Measurements from ENCODE around the gene ISCA2. TPM values are rescaled to one million over a fixed set of nuclear protein-coding genes. Genes with fewer than 3 reads are reported as not detected.

The ISCA2 gene
- total RNA-seq, 2 experiments from 2014 or later: 20.9 to 25.6 TPM

DNA sequence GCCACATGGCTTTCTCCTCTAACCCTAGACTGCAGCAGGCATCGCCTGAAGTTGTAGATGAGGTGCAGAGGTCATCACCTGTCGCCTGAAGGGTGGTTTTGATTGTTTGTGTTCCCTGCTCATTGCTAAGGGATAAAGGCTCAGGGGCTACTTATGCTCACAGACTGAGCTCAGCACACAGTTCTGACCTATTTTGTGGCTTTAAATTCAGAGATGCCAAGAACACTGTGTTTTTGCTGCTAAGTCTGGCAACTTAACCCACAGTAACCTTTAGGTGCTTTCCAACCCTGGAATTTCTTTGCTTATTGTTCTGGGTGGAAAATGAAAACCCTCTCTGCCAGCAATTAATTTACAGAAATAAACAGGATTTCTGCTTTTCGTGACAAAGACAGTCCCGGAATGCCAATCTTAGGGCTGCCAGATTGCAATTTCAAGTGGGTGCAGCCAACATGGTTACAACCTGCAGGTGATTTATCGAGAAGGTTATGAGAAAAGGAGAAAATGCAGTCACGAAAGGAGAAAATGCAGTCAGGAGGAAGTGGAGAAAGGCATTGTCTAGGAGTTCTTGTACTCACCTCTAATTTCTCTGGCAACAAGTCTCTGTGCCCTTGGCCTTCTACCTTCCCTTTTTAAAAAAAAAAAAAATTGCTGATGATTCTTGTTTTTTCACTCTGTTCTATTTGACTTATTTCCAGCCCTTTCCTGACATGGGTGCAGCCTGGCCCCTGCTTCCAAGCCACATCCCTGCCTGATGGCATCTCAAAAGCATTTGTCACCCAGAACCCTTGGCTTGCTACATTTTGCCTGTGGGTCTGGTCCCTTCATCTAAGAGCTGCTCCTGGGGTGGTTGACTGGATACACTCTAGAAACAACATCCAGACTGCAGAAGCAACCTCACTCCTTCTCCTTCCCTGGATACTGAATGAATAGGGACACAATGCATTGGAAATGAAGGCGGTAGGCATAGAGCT, 23.7 kb upstream of the ISCA2 start:
- ATAC-seq (no peak), DNase-seq (no peak)
- Mint-ChIP-seq H3K27ac (no peak overlapping the region), H3K36me3 (peaks cover 1% of the 10 kb centered on the region), H3K4me3 (no peak overlapping the region), H3K9me3 (ENCODE audit: low read depth) (no peaks in the 10 kb centered on the region), H3K4me1 (no peaks in the 10 kb centered on the region), H3K27me3 (no peaks in the 10 kb centered on the region)
- CTCF ChIA-PET: no interaction called here

DNA sequence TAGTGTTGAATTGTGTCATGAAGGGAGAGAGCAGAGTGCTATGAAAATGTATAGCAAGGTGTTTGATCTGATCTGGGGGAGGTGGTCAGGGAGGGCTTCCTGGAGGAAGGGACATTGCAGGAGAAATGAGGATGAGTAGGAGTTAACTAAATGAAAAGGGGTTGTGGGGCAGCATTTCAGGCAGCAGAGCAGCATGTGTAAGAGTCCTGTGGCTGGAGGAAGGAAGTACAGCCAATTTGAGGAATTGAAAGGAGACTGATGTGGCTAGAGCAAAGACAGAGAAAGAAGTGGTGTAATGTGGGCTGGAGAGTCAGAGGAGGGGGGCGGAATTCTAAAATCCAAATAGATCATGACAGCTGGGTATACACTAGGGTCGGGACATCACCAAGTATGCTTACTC, 21.0 kb upstream of the ISCA2 start:
- ATAC-seq: no peak
- H3K4me3 Mint-ChIP-seq: no peak overlapping the region

DNA sequence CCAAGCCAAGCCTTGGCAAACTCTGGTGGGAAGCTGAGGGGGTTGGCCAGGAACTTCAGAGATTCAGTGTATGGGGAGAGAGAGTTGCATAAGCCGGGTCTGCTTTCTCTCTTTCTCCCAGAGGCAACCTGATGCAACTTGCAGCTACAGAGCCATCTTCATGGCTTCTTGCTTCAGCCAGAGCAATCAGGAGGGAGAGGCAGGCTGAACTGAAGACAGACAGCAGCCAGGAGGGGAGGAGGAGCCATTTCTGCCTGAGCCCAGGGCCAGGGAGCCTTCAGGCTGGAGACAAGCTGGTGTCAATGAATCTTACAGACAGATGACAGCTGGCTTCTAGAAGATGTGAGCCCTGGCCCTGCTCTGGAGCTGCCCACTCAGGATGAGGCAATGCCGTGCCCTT, 19.2 kb upstream of the ISCA2 start:
- CTCF ChIA-PET: no interaction called here
- DNase-seq: no peak
- Mint-ChIP-seq H3K27ac (no peak overlapping the region), H3K4me1 (no peaks in the 10 kb centered on the region), H3K4me3 (no peak overlapping the region), H3K27me3 (no peaks in the 10 kb centered on the region), H3K9me3 (ENCODE audit: low read depth) (no peaks in the 10 kb centered on the region), H3K36me3 (peaks cover 1% of the 10 kb centered on the region)
- no peak for ATAC-seq

More for the DNA sequence above, 21.0 kb upstream of the ISCA2 start:
- Mint-ChIP-seq H3K4me1 (no peaks in the 10 kb centered on the region), H3K27ac (no peak overlapping the region), H3K36me3 (peaks cover 1% of the 10 kb centered on the region), H3K9me3 (ENCODE audit: low read depth) (no peaks in the 10 kb centered on the region), H3K27me3 (no peaks in the 10 kb centered on the region)
- CTCF ChIA-PET: no interaction called here
- DNase-seq: no peak

DNA sequence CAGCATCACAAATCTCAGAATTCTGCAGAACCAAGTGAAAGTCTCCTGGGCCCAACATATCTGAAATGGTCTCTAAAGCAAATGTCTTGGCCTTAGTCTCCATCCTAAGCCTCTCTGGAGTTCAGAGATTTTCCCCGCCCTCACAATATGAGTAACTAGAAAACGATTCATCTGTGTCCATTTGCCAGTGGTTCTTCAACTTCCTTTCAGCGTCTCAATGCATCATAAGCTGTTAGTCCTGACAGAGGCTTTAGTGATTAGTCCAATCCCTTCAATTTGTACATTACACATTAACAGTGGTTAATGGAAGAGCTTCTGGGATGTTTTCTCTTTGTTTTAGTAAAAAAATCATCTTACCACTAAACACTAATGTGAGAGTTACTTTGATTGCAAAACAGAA, 17.9 kb upstream of the ISCA2 start:
- Mint-ChIP-seq H3K4me3 (no peak overlapping the region), H3K36me3 (peaks cover 1% of the 10 kb centered on the region), H3K9me3 (ENCODE audit: low read depth) (no peaks in the 10 kb centered on the region), H3K27ac (no peak overlapping the region), H3K27me3 (no peaks in the 10 kb centered on the region), H3K4me1 (no peaks in the 10 kb centered on the region)
- ATAC-seq (no peak), DNase-seq (no peak)
- CTCF ChIA-PET: interaction anchor here (1.0 to 1.4 kb wide), 2 partner anchors 14 to 75 kb away, joined by 3 read pairs; no protein-coding TSS in a partner anchor

DNA sequence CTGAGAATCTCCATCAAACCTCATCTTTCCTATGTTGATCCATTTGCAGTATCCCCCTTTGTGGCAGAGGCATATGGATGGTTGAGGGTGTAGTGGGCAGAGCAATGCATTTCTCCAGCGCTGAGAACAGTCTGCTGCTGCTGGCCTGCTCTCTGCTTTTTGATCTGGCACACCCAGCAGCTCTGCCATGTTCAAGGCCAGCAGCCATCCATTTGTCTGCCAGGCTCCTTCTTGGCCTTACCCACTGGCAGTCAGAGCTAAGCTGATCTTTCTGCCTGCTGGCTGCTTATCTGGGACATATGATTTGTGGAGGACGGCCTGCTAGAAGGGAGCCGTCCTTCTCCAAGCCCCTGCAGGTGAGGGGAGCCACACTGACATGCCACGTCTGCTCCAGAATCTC, 17.5 kb upstream of the ISCA2 start:
- DNase-seq (no peak), ATAC-seq (no peak)
- CTCF ChIA-PET: interaction anchor here (1.0 to 1.4 kb wide), 2 partner anchors 14 to 75 kb away, joined by 3 read pairs; no protein-coding TSS in a partner anchor
- Mint-ChIP-seq H3K4me3 (no peak overlapping the region), H3K27me3 (no peaks in the 10 kb centered on the region), H3K27ac (no peak overlapping the region), H3K36me3 (peaks cover 1% of the 10 kb centered on the region), H3K9me3 (ENCODE audit: low read depth) (no peaks in the 10 kb centered on the region), H3K4me1 (no peaks in the 10 kb centered on the region)

DNA sequence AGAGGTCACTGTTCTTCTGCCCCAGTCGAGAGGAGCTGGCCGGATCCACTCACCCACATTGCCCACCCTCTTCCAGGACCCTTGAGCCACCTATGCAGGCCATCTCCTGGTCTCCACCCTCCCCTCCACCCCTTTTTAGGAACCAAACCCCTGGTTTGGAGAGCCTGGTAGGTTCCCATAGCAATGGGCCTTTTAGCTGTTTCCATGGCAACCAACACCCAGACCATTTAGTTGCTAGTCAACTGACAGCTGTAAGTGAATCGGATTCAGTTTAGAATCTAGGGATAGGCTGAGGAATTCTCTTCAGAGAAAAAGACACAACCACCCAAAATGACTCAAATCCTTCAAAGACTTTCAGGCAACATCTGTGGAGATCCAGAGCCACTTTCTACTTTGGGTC, 17.0 kb upstream of the ISCA2 start:
- H3K27ac Mint-ChIP-seq: no peak overlapping the region
- H3K4me3 Mint-ChIP-seq: no peak overlapping the region
- DNase-seq (no peak), ATAC-seq (no peak)
- H3K27me3 Mint-ChIP-seq: no peaks in the 10 kb centered on the region
- CTCF ChIA-PET: interaction anchor here (1.4 kb wide), 1 partner anchor 76 kb away, joined by 3 read pairs; no protein-coding TSS in a partner anchor
- H3K36me3 Mint-ChIP-seq: peaks cover 1% of the 10 kb centered on the region
- H3K4me1 Mint-ChIP-seq: no peaks in the 10 kb centered on the region
- H3K9me3 Mint-ChIP-seq (ENCODE audit: low read depth): no peaks in the 10 kb centered on the region

DNA sequence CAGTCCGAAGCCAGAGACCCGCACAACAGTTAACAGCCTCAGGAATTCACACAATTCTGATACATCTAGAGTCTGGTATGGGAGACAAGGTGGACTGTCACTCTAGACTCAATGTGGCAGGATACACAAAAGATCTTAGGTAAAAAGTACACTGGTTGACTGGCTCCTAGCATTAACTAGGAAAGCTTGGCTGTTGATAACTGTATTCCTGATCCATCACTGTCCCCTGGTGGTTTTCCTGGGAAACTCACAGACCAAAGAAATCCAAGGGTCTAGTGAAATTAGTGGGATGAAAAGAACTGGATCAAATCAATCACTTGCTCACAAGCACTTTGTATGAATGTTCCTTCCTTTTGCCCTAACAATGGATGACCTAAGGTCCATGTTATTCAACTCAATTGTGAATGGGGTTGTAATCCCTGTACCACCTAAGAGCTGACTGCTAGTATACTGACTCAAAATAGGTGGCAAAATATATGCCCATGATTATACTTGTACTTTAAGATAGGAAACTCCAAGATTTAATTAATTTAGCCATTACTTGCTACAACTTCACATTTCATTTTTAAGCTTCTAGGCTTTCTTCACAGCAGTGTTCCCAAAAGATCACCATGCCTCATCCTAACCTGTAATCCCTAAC, 14.4 kb upstream of the ISCA2 start:
- DNase-seq (no peak), ATAC-seq (no peak)
- H3K9me3 Mint-ChIP-seq (ENCODE audit: low read depth): no peaks in the 10 kb centered on the region
- H3K27ac Mint-ChIP-seq: no peak overlapping the region
- H3K4me1 Mint-ChIP-seq: no peaks in the 10 kb centered on the region
- no peak overlapping the region for H3K4me3 Mint-ChIP-seq
- CTCF ChIA-PET: interaction anchor here (0.9 to 1.3 kb wide), 3 partner anchors 14 to 121 kb away, joined by 3 to 4 read pairs (median 3); partner anchors contain the start of genes ISCA2 and NPC2
- H3K36me3 Mint-ChIP-seq: no peaks in the 10 kb centered on the region
- H3K27me3 Mint-ChIP-seq: no peaks in the 10 kb centered on the region

DNA sequence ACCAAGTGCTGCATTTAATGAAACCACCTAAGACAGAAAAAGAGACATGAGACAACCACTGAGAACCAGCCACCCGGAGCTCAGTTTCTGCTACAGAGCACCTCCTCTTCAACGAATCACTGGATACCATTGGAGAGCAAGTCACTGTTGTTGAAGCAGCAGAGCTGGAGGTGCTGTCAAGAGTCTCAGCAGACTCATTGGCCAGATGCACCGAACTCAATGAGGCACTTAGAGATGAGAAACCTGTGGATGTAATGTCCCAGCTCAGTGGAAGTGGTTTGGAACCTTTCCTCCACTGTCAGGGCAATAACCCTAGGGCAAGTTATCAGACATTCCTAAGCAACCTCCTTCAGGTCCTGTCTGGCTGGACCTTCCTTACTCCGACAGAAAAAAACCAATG, 13.5 kb upstream of the ISCA2 start:
- CTCF ChIA-PET: no interaction called here
- no peak for ATAC-seq
- Mint-ChIP-seq H3K4me3 (no peak overlapping the region), H3K27ac (no peak overlapping the region), H3K27me3 (no peaks in the 10 kb centered on the region), H3K4me1 (no peaks in the 10 kb centered on the region), H3K9me3 (ENCODE audit: low read depth) (no peaks in the 10 kb centered on the region), H3K36me3 (peaks cover 2% of the 10 kb centered on the region)
- no peak for DNase-seq

DNA sequence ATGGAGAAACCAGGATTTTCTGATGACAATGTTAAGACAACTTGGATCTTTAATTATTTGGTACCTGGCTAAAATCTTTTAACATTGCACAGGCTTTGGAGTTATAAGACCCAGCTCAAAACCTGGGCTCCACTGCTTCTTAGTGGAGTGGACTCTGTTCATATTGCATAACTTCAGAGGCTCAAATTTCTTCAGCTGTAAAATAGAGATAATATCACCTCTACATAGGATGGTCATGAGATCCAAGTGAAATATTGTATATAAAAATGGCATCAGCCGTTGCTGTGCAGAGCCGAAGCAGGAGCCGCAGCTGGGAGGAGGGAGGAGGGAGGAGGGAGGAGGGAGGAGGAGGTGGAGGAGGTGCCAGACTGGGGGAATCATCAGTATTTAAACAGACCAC, 11.0 kb upstream of the ISCA2 start:
- CTCF ChIA-PET: no interaction called here
- Mint-ChIP-seq H3K36me3 (peaks cover 2% of the 10 kb centered on the region), H3K4me3 (no peak overlapping the region), H3K9me3 (ENCODE audit: low read depth) (no peaks in the 10 kb centered on the region), H3K27me3 (no peaks in the 10 kb centered on the region), H3K4me1 (no peaks in the 10 kb centered on the region), H3K27ac (no peak overlapping the region)
- no peak for DNase-seq
- ATAC-seq: no peak

DNA sequence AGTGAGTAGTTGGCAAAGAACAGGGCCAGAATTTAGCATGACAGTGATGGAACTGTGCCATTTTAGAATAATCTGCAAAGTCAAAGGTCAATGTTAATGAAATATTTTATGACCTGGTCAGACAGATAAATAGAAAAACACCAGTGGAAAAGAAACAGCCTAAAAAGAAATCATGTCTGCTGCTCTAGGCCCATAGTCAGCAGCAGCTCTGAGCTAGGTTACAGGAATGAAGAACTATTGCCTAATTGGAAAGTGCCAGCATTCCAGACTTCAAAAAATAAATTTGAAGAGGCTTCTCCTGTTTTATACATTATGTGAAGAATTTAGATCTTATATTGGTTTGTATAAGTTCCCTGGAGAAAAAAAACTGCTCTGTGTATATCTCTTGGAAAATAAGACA, 10.2 kb upstream of the ISCA2 start:
- CTCF ChIA-PET: no interaction called here
- Mint-ChIP-seq H3K9me3 (ENCODE audit: low read depth) (no peaks in the 10 kb centered on the region), H3K36me3 (peaks cover 2% of the 10 kb centered on the region), H3K4me1 (no peaks in the 10 kb centered on the region), H3K4me3 (no peak overlapping the region), H3K27ac (no peak overlapping the region), H3K27me3 (no peaks in the 10 kb centered on the region)
- no peak for ATAC-seq
- DNase-seq: no peak

DNA sequence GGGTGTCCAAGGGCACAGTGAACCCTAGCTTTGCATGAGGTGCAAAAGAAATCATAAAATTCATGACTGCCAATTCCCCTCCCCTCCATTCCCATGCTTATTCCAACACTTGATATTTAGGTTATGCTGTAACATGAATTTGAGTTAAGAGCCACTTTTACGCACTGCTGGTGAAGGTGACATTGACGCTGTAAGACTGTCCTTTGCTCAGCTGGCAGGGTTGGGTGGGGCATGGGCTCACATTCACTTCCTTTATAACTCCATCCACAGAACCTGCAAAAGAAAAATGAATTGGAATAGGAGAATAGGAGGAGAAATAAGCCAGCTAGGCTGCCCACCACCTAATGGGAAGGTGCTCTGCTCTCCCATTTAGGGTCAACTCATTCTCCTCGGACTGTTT, 7.4 kb upstream of the ISCA2 start:
- no peak for ATAC-seq
- CTCF ChIA-PET: no interaction called here
- no peak overlapping the region for H3K4me3 Mint-ChIP-seq
- H3K27me3 Mint-ChIP-seq: no peaks in the 10 kb centered on the region
- no peak overlapping the region for H3K27ac Mint-ChIP-seq
- H3K9me3 Mint-ChIP-seq (ENCODE audit: low read depth): no peaks in the 10 kb centered on the region
- no peak for DNase-seq
- peaks cover 2% of the 10 kb centered on the region for H3K36me3 Mint-ChIP-seq
- H3K4me1 Mint-ChIP-seq: peaks cover 7% of the 10 kb centered on the region

DNA sequence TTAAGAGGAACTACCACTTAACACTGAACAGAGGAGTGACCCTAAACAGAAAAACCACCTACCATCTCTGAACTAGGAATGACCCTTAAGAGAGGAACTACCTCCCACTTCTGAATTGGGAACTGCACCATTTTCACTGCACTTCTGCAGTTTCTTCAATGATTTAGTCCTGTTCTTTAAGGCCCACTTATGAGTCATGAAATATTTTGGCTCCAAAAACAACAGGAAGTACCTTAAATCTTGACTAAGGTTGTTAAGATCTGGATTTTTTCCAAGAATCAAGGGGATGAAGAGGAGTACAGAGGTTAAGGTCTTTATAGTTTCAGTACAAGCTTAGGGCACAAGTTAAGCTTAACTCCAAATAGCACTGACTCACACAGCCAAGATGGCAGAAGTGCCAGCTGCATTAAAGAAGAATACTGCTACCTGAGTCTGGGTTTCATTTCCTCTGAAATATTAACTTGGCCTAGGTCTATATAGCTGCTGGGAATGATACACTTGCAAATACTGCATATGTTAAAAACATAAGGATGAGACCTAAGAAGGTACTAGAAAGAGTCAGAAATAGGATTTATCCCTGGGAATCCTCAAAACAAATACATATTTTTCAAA, 4.7 kb upstream of the ISCA2 start:
- no peak overlapping the region for H3K27ac Mint-ChIP-seq
- peaks cover 2% of the 10 kb centered on the region for H3K36me3 Mint-ChIP-seq
- H3K27me3 Mint-ChIP-seq: no peaks in the 10 kb centered on the region
- ATAC-seq (no peak), DNase-seq (no peak)
- no peak overlapping the region for H3K4me3 Mint-ChIP-seq
- H3K4me1 Mint-ChIP-seq: peaks cover 7% of the 10 kb centered on the region
- H3K9me3 Mint-ChIP-seq (ENCODE audit: low read depth): no peaks in the 10 kb centered on the region
- CTCF ChIA-PET: no interaction called here

DNA sequence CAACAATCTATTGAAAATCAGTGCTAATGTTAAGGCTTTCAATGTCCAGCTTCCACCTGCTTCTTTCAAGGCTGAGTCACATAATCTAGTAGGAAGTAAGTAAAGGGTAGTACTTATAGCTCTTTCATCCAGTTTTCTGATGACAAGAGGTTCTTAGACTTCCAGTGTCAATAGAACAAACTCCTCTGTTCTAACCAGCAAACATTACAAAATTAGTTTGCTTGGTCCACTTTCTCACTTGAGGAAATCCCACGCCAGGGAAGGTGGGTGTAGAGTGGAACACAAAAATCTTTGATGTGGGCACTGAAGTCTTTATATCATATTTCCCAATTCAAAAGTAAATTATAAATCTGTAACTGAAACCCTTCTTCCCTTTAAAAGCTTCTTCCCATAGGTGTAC, 3.1 kb upstream of the ISCA2 start:
- Mint-ChIP-seq H3K4me1 (peaks cover 21% of the 10 kb centered on the region), H3K27ac (no peak overlapping the region), H3K4me3 (no peak overlapping the region), H3K36me3 (peaks cover 4% of the 10 kb centered on the region), H3K9me3 (ENCODE audit: low read depth) (no peaks in the 10 kb centered on the region), H3K27me3 (no peaks in the 10 kb centered on the region)
- CTCF ChIA-PET: interaction anchor here (0.7 to 1.6 kb wide), 3 partner anchors 122 to 130 kb away, joined by 3 to 7 read pairs (median 3); partner anchors contain the start of gene LTBP2
- ATAC-seq (no peak), DNase-seq (no peak)
